ENCODE measurements around the gene SNX15.

GRCh38 chr11:65078151-65078550 is 50.9 kb downstream of the SNX15 start:
- no peak for TF ChIP-seq SUZ12 (IDR thresholded peaks at IDR 0.05; ENCODE audit: extremely low read depth, insufficient read depth, insufficient read length)
- TF ChIP-seq ZNF274 (IDR thresholded peaks at IDR 0.05; ENCODE audit: low read depth, low read length) = no peak
